Endodermal cell (in vitro differentiated cells): ENCODE measurements around the gene BAIAP2. TPM values are rescaled to one million over a fixed set of nuclear protein-coding genes. Genes with fewer than 3 reads are reported as not detected.

ENCODE experiments used
- DNase-seq: peaks from one replicate; pipeline ENCODE4 v3.0.0-alpha.2; 2017
- H3K27ac ChIP-seq: 2 replicates; pipeline ENCODE4 v1.5.1; 2013; ENCODE audit warnings: mild to moderate bottlenecking, low read depth, low read length, moderate library complexity
- H3K27me3 ChIP-seq: 2 replicates; pipeline ENCODE4 v1.6.1; 2013; ENCODE audit warnings: mild to moderate bottlenecking, low read length, moderate library complexity; ENCODE audit not compliant: insufficient read depth, control insufficient read depth, poor library complexity, severe bottlenecking
- H3K36me3 ChIP-seq: 2 replicates; pipeline ENCODE4 v1.7.0; 2013; ENCODE audit warnings: mild to moderate bottlenecking, low read length, moderate library complexity; ENCODE audit not compliant: control insufficient read depth, insufficient read depth
- H3K4me1 ChIP-seq: one replicate; pipeline ENCODE4 v1.7.0; 2013; ENCODE audit warnings: low read length; ENCODE audit not compliant: control insufficient read depth, insufficient read depth
- H3K4me3 ChIP-seq: 2 replicates; pipeline ENCODE4 v1.5.1; 2013; ENCODE audit warnings: mild to moderate bottlenecking, low read length, moderate library complexity
- H3K9ac ChIP-seq: 2 replicates; pipeline ENCODE4 v1.6.1; 2013; ENCODE audit warnings: mild to moderate bottlenecking, low read length, moderate library complexity; ENCODE audit not compliant: poor library complexity, severe bottlenecking; ENCODE audit errors: extremely low read depth
- H3K9me3 ChIP-seq: 2 replicates; pipeline ENCODE4 v1.6.1; 2013; ENCODE audit warnings: mild to moderate bottlenecking, low read length, moderate library complexity; ENCODE audit not compliant: control insufficient read depth
- H3K27ac Mint-ChIP-seq: 2 replicates; pipeline ENCODE4 v1.8.0; 2020; ENCODE audit warnings: mixed read lengths
- H3K27me3 Mint-ChIP-seq: 2 replicates; pipeline ENCODE4 v1.8.0; 2021; ENCODE audit warnings: mild to moderate bottlenecking, mixed read lengths; ENCODE audit not compliant: insufficient read depth
- H3K36me3 Mint-ChIP-seq: 2 replicates; pipeline ENCODE4 v1.8.0; 2020; ENCODE audit warnings: low read depth, mixed read lengths
- H3K4me1 Mint-ChIP-seq: 2 replicates; pipeline ENCODE4 v1.8.0; 2020; ENCODE audit warnings: mixed read lengths
- H3K4me3 Mint-ChIP-seq: 2 replicates; pipeline ENCODE4 v1.8.0; 2020; ENCODE audit warnings: mild to moderate bottlenecking, moderate library complexity, mixed read lengths
- H3K9me3 Mint-ChIP-seq: 2 replicates; pipeline ENCODE4 v1.8.0; 2020; ENCODE audit warnings: mild to moderate bottlenecking, mixed read lengths
- CTCF ChIP-seq: fragments of 200-600 bp; sonication (generic); conservative IDR thresholded peaks from 2 replicates; pipeline ENCODE4 v1.5.0; 2021; ENCODE audit warnings: antibody characterized with exemption, mild to moderate bottlenecking
- WGBS, 2 experiments: methylation state at CpG; one replicate each; pipeline versions ENCODE4 v1.1.5 to v1.1.7; 2013; ENCODE audit warnings: missing lambda C conversion rate in 2 of 2, mixed read lengths in 1 of 2; ENCODE audit not compliant: insufficient coverage in 1 of 2, insufficient read length in 1 of 2; 5-methylcytosine and 5-hydroxymethylcytosine counted together
- total RNA-seq, 2 donors: library from RNA; stranded (reverse); fragmentation: NEBNext Ultra II Directional in 1 of 2; extraction: Animal tissue kit (Norgen Biotek cat#: 25700) in 1 of 2; gene quantifications; 2 replicates in 1 of 2; 3 replicates in 1 of 2; pipeline ENCODE4 v1.2.1, GENCODE V29; 2021

BAIAP2 gene
- total RNA-seq, 2 donors from 2014 or later: 24.9 to 32.7 TPM

- Mint-ChIP-seq H3K4me3 (no peak overlapping the region), H3K9me3 (no peaks in the 10 kb centered on the region), H3K36me3 (no peaks in the 10 kb centered on the region), H3K27ac (no peak overlapping the region), H3K27me3 (no peaks in the 10 kb centered on the region), H3K4me1 (peaks cover 15% of the 10 kb centered on the region)
- no peak overlapping the region for H3K9ac ChIP-seq
- DNase-seq: peak; percentile 94
- peaks cover 4% of the 10 kb centered on the region for H3K36me3 ChIP-seq
- H3K4me1 ChIP-seq: peaks cover 10% of the 10 kb centered on the region
- H3K27me3 ChIP-seq: no peaks in the 10 kb centered on the region
- H3K9me3 ChIP-seq: no peaks in the 10 kb centered on the region
- TF ChIP-seq CTCF: peak; percentile 77
- 30 to 36% methylated on average over 26 to 31 of the region's 31 CpGs for WGBS, 2 experiments
- H3K4me3 ChIP-seq: no peak overlapping the region
- no peak overlapping the region for H3K27ac ChIP-seq
Observed at GRCh38 chr17:81097134-81097942, 62.4 kb downstream of the BAIAP2 start.

GRCh38 chr17:81097943-81098308 lies 63.0 kb downstream of the BAIAP2 start:
- no peaks in the 10 kb centered on the region for H3K27me3 ChIP-seq
- peaks cover 4% of the 10 kb centered on the region for H3K36me3 ChIP-seq
- H3K27ac ChIP-seq: no peak overlapping the region
- no peak overlapping the region for H3K9ac ChIP-seq
- H3K4me1 Mint-ChIP-seq: peaks cover 15% of the 10 kb centered on the region
- H3K4me3 ChIP-seq: no peak overlapping the region
- no peaks in the 10 kb centered on the region for H3K27me3 Mint-ChIP-seq
- peaks cover 10% of the 10 kb centered on the region for H3K4me1 ChIP-seq
- no peak for TF ChIP-seq CTCF
- 89 to 92% methylated on average over 11 to 13 of the region's 13 CpGs for WGBS, 2 experiments
- no peaks in the 10 kb centered on the region for H3K36me3 Mint-ChIP-seq
- no peak overlapping the region for H3K4me3 Mint-ChIP-seq
- no peaks in the 10 kb centered on the region for H3K9me3 Mint-ChIP-seq
- H3K9me3 ChIP-seq: no peaks in the 10 kb centered on the region
- DNase-seq: no peak
- H3K27ac Mint-ChIP-seq: no peak overlapping the region

- DNase-seq: no peak
- no peak overlapping the region for H3K9ac ChIP-seq
- H3K27ac Mint-ChIP-seq: no peak overlapping the region
- peaks cover 4% of the 10 kb centered on the region for H3K36me3 ChIP-seq
- no peaks in the 10 kb centered on the region for H3K9me3 ChIP-seq
- 95 to 100% methylated on average over 16 to 23 of the region's 23 CpGs for WGBS, 2 experiments
- no peak overlapping the region for H3K4me3 Mint-ChIP-seq
- H3K27me3 ChIP-seq: no peaks in the 10 kb centered on the region
- H3K36me3 Mint-ChIP-seq: no peaks in the 10 kb centered on the region
- H3K4me1 Mint-ChIP-seq: peaks cover 9% of the 10 kb centered on the region
- H3K27me3 Mint-ChIP-seq: no peaks in the 10 kb centered on the region
- TF ChIP-seq CTCF: no peak
- H3K9me3 Mint-ChIP-seq: no peaks in the 10 kb centered on the region
- no peak overlapping the region for H3K27ac ChIP-seq
- H3K4me3 ChIP-seq: no peak overlapping the region
- H3K4me1 ChIP-seq: peaks cover 10% of the 10 kb centered on the region
Observed at GRCh38 chr17:81099888-81100287, 64.9 kb downstream of the BAIAP2 start.
